ENCODE measurements around the gene CRYAB. TPM values are rescaled to one million over a fixed set of nuclear protein-coding genes. Genes with fewer than 3 reads are reported as not detected.

CRYAB gene
- total and polyA plus RNA-seq, 2 donors (not counting 1 experiment from before 2014, with no cell fraction given), result not detected

- H3K79me2 ChIP-seq (ENCODE audit: control insufficient read depth, insufficient read depth, low read length), result no peaks in the 10 kb centered on the region
- no peak overlapping the region for H2AFZ ChIP-seq (ENCODE audit: insufficient read depth, low read depth, low read length, poor library complexity, severe bottlenecking)
- intact Hi-C loops (cut with micrococcal nuclease), result no loop called here
- ChIA-PET CTCF (no interaction called here), POLR2A (no interaction called here)
- Mint-ChIP-seq H3K9me3 (ENCODE audit: insufficient read depth) (no peaks in the 10 kb centered on the region), H3K4me3 (no peak overlapping the region), H3K27ac (no peak overlapping the region), H3K4me1 (no peaks in the 10 kb centered on the region), H3K27me3 (peaks cover 38% of the 10 kb centered on the region)
- no peaks in the 10 kb centered on the region for H4K20me1 ChIP-seq (ENCODE audit: control insufficient read depth, insufficient read depth, low read length, poor library complexity, severe bottlenecking)
- no peak for DNase-seq
- ATAC-seq (ENCODE audit: low read depth), result no peak
- TF ChIP-seq EZH2 (IDR thresholded peaks at IDR 0.05; ENCODE audit: borderline replicate concordance, insufficient read depth, low read depth, low read length, poor library complexity, severe bottlenecking) (no peak), CTCF (IDR thresholded peaks at IDR 0.05) (no peak)
- H3K9ac ChIP-seq (ENCODE audit: low read length), result no peak overlapping the region
- H3K4me1 ChIP-seq (ENCODE audit: control insufficient read depth in 2 of 2, insufficient read depth in 2 of 2, low read length in 2 of 2), result no peaks in the 10 kb centered on the region
- peaks cover 0 to 4% (median 0%) of the 10 kb centered on the region in 3 donors for H3K9me3 ChIP-seq (ENCODE audit: control extremely low read depth in 1 of 3, control insufficient read depth in 2 of 3, insufficient read depth in 1 of 3, low read length in 2 of 3)
- no peak overlapping the region for H3K27ac ChIP-seq (ENCODE audit: low read length in 2 of 2)
- H3K4me3 ChIP-seq (ENCODE audit: control extremely low read depth in 1 of 5, extremely low read depth in 1 of 5, insufficient read depth in 1 of 5, low read depth in 2 of 5, low read length in 4 of 5), result no peak overlapping the region
- H3K27me3 ChIP-seq (replicated peaks in 1 of 4; ENCODE audit: control extremely low read depth in 1 of 4, control insufficient read depth in 3 of 4, insufficient read depth in 4 of 4, low read length in 3 of 4), result peaks cover 0 to 19% (median 3%) of the 10 kb centered on the region in 4 experiments
- no CpG with 5 or more reads among the region's 1 CpG for WGBS (ENCODE audit: insufficient coverage)
- H3K4me2 ChIP-seq (replicated peaks; ENCODE audit: low read depth, low read length, poor library complexity, severe bottlenecking), result no peak overlapping the region
- no peaks in the 10 kb centered on the region for H3K36me3 ChIP-seq (replicated peaks in 1 of 2; ENCODE audit: control extremely low read depth in 1 of 2, control insufficient read depth in 1 of 2, extremely low read depth in 1 of 2, insufficient read depth in 2 of 2, low read length in 1 of 2)
Observed at GRCh38 chr11:111906680-111907079, 4.9 kb downstream of the CRYAB start.

- Histone ChIP-seq H3K27ac (ENCODE audit: low read length in 2 of 2) (no peak overlapping the region), H3K36me3 (replicated peaks in 1 of 2; ENCODE audit: control extremely low read depth in 1 of 2, control insufficient read depth in 1 of 2, extremely low read depth in 1 of 2, insufficient read depth in 2 of 2, low read length in 1 of 2) (no peaks in the 10 kb centered on the region), H3K9me3 (ENCODE audit: control extremely low read depth in 1 of 3, control insufficient read depth in 2 of 3, insufficient read depth in 1 of 3, low read length in 2 of 3) (no peaks in the 10 kb centered on the region), H4K20me1 (ENCODE audit: control insufficient read depth, insufficient read depth, low read length, poor library complexity, severe bottlenecking) (no peaks in the 10 kb centered on the region), H3K4me2 (replicated peaks; ENCODE audit: low read depth, low read length, poor library complexity, severe bottlenecking) (no peak overlapping the region), H3K79me2 (ENCODE audit: control insufficient read depth, insufficient read depth, low read length) (no peaks in the 10 kb centered on the region), H3K4me3 (ENCODE audit: control extremely low read depth in 1 of 5, extremely low read depth in 1 of 5, insufficient read depth in 1 of 5, low read depth in 2 of 5, low read length in 4 of 5) (no peak overlapping the region), H3K9ac (ENCODE audit: low read length) (no peak overlapping the region), H2AFZ (ENCODE audit: insufficient read depth, low read depth, low read length, poor library complexity, severe bottlenecking) (no peak overlapping the region), H3K27me3 (replicated peaks in 1 of 4; ENCODE audit: control extremely low read depth in 1 of 4, control insufficient read depth in 3 of 4, insufficient read depth in 4 of 4, low read length in 3 of 4) (peaks cover 0 to 7% (median 2%) of the 10 kb centered on the region in 4 experiments), H3K4me1 (ENCODE audit: control insufficient read depth in 2 of 2, insufficient read depth in 2 of 2, low read length in 2 of 2) (no peaks in the 10 kb centered on the region)
- ChIA-PET CTCF (no interaction called here), POLR2A (no interaction called here)
- Mint-ChIP-seq H3K27ac (no peak overlapping the region), H3K27me3 (peaks cover 28% of the 10 kb centered on the region), H3K9me3 (ENCODE audit: insufficient read depth) (no peaks in the 10 kb centered on the region), H3K4me3 (no peak overlapping the region), H3K4me1 (no peaks in the 10 kb centered on the region)
- intact Hi-C loops (cut with micrococcal nuclease), result no loop called here
- ATAC-seq (ENCODE audit: low read depth), result no peak
- WGBS (ENCODE audit: insufficient coverage), result no CpG with 5 or more reads among the region's 2 CpGs
- DNase-seq, result no peak
- TF ChIP-seq EZH2 (IDR thresholded peaks at IDR 0.05; ENCODE audit: borderline replicate concordance, insufficient read depth, low read depth, low read length, poor library complexity, severe bottlenecking) (no peak), CTCF (IDR thresholded peaks at IDR 0.05) (no peak)
Observed at GRCh38 chr11:111905411-111905810, 6.2 kb downstream of the CRYAB start.
